Measurements from ENCODE around the gene STAB1.

The STAB1 gene

DNA sequence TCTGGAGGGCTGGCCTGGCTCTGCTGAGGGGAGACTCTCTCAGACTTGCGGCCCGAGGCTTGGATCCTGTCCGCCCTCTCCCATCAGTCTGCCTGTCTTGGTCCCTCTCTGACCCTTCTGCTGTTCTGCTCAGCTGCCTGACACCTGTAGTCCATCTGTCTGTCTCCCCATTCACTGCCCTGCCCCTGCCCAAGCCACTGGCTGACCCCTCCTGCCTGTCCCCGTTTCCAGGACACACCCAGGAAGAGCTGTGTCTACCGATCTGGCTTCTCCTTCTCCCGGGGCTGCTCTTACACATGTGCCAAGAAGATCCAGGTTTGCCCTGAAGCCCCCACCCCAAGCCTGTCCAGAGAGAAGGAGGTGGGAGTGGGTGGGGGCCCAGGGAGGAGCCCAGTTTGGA is 20.1 kb downstream of the STAB1 start:
- no peak for TF ChIP-seq POLR2A (IDR thresholded peaks at IDR 0.05; ENCODE audit: low read depth, low read length)
- no peak for FAIRE-seq
- DNase-seq (ENCODE audit: insufficient read length, low spot score): no peak

DNA sequence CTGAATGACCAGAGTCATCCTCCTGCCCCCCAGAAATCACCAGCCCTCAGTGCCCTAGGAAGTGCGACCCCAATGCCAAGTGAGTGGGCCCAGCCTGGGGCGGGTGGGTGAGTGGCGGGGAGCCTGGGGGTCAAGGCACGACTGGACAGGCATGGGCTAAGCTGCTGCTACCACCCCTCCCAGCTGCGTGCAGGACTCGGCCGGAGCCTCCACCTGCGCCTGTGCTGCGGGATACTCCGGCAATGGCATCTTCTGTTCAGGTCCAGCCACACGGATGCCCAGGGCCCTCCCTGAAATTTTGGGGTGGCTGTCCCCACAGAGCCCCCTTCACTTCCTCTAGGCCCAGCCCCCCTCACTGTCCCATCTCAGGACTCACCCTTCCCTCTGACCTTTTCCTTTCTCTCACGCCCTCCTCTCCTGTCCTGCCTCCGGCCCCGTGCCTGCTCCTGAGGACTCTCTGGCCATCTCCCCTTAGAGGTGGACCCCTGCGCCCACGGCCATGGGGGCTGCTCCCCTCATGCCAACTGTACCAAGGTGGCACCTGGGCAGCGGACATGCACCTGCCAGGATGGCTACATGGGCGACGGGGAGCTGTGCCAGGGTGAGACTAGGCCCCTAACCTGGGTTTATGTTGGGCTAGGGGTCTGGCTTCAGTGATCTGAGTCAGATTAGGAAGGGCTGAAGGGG is 21.5 kb downstream of the STAB1 start:
- TF ChIP-seq POLR2A (IDR thresholded peaks at IDR 0.05; ENCODE audit: low read depth, low read length): no peak
- no peak for FAIRE-seq

GRCh38 chr3:52517796-52518722 is 22.9 kb downstream of the STAB1 start:
- no peak for TF ChIP-seq POLR2A (IDR thresholded peaks at IDR 0.05; ENCODE audit: low read depth, low read length)
- FAIRE-seq (no peak), DNase-seq (ENCODE audit: insufficient read length, low spot score) (no peak)

More for the DNA sequence above, 21.5 kb downstream of the STAB1 start:
- DNase-seq (ENCODE audit: insufficient read length, low spot score): no peak

GRCh38 chr3:52518723-52519444 is 23.7 kb downstream of the STAB1 start:
- TF ChIP-seq POLR2A (IDR thresholded peaks at IDR 0.05; ENCODE audit: low read depth, low read length): no peak
- FAIRE-seq (no peak), DNase-seq (ENCODE audit: insufficient read length, low spot score) (no peak)

DNA sequence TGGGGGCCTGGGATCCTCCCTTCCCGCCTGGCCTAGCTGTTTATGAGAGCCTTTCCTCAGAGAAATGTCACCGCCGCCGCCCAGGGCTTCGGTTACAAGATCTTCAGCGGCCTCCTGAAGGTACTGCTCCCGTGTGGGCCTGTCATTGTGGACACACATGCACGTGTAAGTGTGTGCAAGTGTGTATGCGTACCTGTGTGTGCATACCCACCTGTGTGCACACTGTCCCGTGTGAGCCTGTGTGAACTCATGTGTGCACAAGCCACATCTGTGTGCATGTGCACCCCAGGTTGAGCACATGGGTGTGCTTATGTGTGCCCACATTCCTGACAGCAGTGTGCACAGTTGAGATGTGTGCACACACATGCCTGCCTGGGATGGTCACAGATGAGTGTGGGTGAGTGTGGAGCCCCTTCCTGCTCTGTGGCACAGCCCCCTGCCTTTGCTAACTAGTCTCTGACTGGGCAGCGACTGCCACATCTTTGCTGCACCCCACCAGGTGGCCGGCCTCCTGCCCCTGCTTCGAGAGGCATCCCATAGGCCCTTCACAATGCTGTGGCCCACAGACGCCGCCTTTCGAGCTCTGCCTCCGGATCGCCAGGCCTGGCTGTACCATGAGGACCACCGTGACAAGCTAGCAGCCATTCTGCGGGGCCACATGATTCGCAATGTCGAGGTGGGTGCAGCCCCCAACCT is 24.5 kb downstream of the STAB1 start:
- TF ChIP-seq POLR2A (IDR thresholded peaks at IDR 0.05; ENCODE audit: low read depth, low read length): no peak
- FAIRE-seq (no peak), DNase-seq (ENCODE audit: insufficient read length, low spot score) (no peak)

GRCh38 chr3:52520141-52520667 is 25.1 kb downstream of the STAB1 start:
- FAIRE-seq (no peak), DNase-seq (ENCODE audit: insufficient read length, low spot score) (no peak)
- no peak for TF ChIP-seq POLR2A (IDR thresholded peaks at IDR 0.05; ENCODE audit: low read depth, low read length)

- DNase-seq (ENCODE audit: insufficient read length, low spot score): no peak
- FAIRE-seq: no peak
- no peak for TF ChIP-seq POLR2A (IDR thresholded peaks at IDR 0.05; ENCODE audit: low read depth, low read length)
Observed at GRCh38 chr3:52520716-52521487, 25.8 kb downstream of the STAB1 start.

- no peak for TF ChIP-seq POLR2A (IDR thresholded peaks at IDR 0.05; ENCODE audit: low read depth, low read length)
- FAIRE-seq: no peak
- no peak for DNase-seq (ENCODE audit: insufficient read length, low spot score)
Observed at GRCh38 chr3:52521488-52521824, 26.3 kb downstream of the STAB1 start.

DNA sequence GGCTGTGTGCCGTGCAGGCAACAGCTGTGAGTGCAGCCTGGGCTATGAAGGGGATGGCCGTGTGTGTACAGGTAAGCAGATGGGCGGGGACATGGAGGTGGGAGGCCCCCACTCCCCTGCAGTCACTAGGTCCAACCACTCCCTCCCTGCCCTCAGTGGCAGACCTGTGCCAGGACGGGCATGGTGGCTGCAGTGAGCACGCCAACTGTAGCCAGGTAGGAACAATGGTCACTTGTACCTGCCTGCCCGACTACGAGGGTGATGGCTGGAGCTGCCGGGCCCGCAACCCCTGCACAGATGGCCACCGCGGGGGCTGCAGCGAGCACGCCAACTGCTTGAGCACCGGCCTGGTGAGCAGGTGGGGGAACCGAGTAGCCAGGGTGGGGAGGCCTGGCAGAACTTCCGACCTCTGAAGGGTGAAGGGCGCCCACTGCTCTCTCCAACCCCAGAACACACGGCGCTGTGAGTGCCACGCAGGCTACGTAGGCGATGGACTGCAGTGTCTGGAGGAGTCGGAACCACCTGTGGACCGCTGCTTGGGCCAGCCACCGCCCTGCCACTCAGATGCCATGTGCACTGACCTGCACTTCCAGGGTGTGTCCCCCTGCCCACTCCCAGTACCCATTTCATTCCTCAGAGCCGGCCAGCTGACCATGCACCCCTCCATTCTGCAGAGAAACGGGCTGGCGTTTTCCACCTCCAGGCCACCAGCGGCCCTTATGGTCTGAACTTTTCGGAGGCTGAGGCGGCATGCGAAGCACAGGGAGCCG is 26.9 kb downstream of the STAB1 start:
- DNase-seq (ENCODE audit: insufficient read length, low spot score) (no peak), FAIRE-seq (no peak)
- TF ChIP-seq POLR2A (IDR thresholded peaks at IDR 0.05; ENCODE audit: low read depth, low read length): no peak

DNA sequence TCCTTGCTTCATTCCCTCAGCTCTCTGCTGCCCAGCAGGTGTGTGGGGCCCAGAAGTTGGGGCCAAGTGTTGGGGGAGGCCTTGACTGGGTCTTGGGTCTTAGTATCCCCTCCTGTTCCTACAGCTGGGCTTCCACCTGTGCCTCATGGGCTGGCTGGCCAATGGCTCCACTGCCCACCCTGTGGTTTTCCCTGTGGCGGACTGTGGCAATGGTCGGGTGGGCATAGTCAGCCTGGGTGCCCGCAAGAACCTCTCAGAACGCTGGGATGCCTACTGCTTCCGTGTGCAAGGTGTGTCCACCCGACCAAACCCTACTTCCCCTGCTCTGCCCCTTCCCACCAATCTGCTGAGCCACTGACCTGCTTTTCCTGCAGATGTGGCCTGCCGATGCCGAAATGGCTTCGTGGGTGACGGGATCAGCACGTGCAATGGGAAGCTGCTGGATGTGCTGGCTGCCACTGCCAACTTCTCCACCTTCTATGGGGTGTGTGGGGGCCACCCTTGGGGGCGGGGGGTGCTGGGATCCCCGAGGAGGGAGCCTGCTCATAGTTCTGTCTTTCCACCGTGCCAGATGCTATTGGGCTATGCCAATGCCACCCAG is 27.6 kb downstream of the STAB1 start:
- no peak for DNase-seq (ENCODE audit: insufficient read length, low spot score)
- TF ChIP-seq POLR2A (IDR thresholded peaks at IDR 0.05; ENCODE audit: low read depth, low read length): no peak
- no peak for FAIRE-seq

GRCh38 chr3:52523386-52524257 is 28.5 kb downstream of the STAB1 start:
- FAIRE-seq: no peak

More at GRCh38 chr3:52523386-52524257, 28.5 kb downstream of the STAB1 start:
- DNase-seq (ENCODE audit: insufficient read length, low spot score): no peak
- TF ChIP-seq POLR2A (IDR thresholded peaks at IDR 0.05; ENCODE audit: low read depth, low read length): no peak
